Measurements from ENCODE around the gene JADE2.
"Not testable (repeated sequence)": the region's sequence is repeated elsewhere in the genome, so short reads cannot be mapped to it uniquely, and the experiment has no call there.

Gene JADE2

DNA sequence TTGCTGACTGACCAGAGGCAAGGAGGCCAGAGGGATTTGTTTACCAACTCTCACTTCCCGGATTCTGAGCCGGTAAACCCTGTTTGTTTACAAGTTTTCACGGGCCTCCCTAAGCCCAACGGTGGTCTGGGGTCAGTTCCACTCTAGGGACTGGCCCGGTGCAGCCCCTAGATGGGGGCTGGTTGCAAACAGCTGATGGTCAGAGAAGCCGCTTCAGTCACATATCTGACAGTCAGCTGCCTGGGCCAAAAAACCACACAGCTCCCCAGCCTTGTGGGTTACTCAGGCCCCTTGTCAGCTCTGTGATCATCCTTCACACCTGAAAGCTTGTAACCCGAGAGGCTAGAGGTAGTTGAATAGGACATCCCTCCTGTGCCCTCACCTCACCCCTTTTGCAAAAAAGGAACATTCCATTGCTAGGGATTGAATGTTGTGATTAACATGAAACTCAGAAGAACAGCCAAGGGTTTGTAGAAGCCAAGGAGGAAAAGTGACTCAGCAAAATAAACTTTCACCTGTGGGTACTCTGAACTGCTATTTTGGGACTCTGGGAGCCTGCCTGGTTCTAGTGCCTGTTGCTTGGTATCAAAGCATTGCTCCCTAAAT is 66.8 kb downstream of the JADE2 start:
- no peak for DNase-seq (ENCODE audit: low read depth)

GRCh38 chr5:134594336-134594735 is 68.9 kb downstream of the JADE2 start:
- DNase-seq (ENCODE audit: low read depth), result no peak

DNA sequence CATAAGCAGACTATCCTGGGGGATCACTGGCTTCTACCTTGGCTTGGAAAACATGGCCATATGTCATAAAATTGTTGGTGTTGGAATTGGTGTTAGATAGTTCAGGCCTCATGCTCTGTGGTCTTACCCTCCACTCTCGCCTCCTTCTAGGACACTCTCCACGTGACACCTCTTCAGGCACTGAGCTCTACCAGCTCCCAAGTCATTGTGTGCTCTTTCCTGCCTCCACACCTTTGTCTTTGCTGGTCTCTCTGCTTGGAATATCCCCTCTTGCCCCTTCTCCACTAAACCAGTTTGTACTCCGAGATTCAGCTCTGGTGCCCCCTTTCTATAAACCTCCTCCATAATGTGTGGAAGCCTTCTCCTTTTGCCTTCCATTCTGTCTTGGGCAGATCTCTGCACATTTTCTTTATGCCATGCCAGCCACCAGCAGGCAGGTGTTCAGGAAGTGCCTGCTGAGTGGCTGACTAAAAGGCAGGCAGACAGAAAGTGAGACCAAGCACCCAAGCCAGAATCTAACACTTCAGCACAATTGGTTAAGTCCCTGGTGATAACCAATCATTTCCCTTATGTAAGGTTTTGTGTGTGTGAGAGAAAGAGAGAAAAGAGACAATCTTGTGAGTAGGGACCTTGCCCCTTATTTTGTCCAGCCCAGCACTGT is 69.5 kb downstream of the JADE2 start:
- no peak for DNase-seq (ENCODE audit: low read depth)

DNA sequence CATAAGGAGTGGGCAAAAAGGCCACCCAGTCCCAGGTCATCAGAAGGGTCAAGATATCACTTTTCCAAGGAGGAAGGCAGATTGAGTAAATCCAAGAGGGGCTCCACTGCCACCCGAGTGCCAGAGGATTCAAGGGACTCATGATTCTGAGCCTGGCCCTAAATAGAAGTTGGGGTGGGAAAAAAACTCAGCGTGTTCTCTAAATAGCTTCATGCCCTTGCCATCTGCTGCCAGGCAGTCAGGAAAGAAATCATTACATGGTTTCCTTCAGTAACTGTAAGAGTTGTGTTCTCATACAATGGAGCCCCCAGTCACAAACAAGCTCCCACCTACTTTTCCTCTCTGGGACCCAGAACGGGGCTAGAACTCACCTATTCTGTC is 70.0 kb downstream of the JADE2 start:
- DNase-seq (ENCODE audit: low read depth), result no peak

- DNase-seq (ENCODE audit: low read depth), result not testable (repeated sequence)
Observed at GRCh38 chr5:134599820-134600219, 74.3 kb downstream of the JADE2 start.

DNA sequence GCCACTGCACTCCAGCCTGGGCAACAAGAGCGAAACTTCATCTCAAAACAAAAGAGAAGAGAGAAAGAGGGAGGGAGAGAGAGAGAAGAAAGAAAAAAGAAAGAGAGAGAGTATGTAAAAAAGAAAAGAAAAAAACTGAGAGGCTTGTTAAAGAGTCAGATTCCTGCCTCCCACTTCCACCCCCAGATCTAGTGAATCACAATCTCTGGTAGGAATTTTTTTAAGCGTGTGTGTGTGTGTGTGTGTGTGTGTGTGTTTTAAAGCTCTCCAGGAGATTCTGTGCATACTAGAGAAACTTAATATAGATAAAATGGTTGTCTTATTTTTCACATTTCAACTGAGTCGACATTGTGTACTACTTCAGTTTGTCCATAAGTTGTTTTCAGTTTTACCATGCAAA is 75.1 kb downstream of the JADE2 start:
- DNase-seq (ENCODE audit: low read depth), result no peak

DNA sequence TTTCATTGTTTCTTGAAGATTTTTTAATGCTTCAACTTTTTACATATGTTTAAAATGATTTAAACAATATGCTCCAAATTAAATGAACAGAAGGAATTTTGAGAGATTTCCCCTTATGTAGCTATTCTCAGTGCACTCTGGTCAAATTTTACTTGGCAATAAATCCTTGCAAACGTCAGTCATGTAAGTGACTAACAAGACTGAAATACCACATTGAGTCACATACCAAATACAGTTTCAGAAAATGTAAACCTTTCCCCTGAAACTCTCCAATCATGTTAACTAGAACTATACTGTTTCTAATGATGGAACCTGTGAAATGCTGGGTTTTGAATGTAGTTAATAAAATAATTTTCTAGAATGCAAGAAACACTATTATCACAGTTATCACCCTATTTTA is 77.6 kb downstream of the JADE2 start:
- no peak for DNase-seq (ENCODE audit: low read depth)

DNA sequence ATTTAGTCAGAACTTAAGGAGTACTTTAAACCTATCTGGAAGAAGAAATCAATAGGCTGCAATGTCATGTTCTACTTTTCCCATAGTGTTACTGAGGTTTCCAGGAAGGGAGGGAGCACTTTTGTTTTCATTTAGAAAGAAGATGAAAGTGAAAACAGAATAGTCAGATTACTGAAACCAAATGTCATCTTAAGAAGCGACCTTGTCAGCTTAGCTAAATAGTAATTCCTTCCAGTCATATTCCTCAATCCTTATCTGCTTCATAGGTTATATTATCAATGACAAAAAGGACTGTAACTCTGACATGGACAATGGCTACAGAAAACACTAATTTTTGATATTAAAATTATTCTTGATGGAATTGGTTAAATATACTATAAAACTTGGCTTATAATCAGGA is 79.4 kb downstream of the JADE2 start:
- no peak for DNase-seq (ENCODE audit: low read depth)

DNA sequence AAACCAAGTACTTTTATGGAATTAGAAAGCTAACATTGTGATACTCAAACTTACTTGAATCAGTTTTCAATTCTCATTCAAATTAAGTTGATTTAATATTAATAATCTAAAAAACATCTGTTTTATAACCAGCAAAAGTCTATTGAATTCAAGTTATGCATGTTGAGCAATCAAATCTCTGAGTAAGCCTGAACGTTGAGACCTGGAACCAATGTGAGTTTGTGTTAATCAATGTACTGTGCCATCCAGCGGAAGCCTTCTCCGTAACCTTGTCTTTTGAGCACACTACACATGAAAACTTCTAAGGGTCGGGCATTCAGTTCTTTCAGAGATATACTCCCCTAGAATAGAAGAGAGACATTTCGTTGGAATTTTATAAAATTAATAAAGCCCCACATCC is 81.3 kb downstream of the JADE2 start:
- DNase-seq (ENCODE audit: low read depth), result no peak

- no peak for DNase-seq (ENCODE audit: low read depth)
Observed at GRCh38 chr5:134608555-134608954, 83.1 kb downstream of the JADE2 start.

DNA sequence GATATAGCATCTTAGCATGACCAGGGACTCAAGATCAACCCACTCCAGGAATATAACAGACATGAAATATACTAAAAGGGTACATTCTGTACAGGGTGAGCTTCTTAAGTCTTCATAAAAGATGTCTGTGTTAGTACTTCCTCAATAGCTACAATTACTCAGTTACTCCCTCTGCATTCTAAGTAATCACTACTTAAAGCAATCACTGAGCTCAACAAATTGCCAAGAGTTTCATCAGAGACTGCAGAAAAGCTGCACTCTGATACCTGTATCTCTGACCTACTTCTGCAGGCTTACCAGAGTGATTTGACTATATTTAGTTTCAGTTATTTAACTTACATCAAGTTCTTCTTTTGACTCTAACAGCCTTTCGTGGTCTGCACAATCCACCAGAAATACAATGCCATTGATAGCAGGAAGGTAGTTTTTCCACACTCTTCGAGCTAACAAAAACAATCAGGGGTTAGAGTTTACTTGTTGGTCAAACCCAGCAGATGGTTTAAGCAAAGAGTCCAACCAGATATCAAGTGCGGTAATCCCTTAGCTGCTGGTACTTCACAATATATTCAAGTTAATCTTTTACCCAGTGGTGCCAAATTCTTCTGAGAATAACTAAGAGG is 83.9 kb downstream of the JADE2 start:
- no peak for DNase-seq (ENCODE audit: low read depth)

DNA sequence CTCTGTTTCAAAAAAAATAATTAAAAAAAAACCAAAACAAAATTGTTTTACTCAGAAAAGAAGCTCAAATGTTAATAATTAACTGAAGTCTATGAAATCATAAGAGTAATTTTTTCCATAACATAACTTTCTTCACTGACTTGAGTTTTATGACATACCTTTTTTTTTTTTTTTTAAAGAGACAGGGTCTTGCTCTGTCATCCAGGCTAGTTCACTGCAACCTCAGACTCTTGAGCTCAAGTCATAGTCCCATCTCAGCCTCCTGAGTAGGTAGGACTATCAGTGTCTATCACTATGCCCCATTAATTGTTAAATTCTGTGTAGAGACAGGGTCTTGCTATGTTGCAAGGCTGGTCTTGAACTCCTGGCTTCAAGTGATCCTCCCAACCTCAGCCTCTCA is 85.3 kb downstream of the JADE2 start:
- DNase-seq (ENCODE audit: low read depth), result no peak

- no peak for DNase-seq (ENCODE audit: low read depth)
Observed at GRCh38 chr5:134611515-134611914, 86.0 kb downstream of the JADE2 start.

DNA sequence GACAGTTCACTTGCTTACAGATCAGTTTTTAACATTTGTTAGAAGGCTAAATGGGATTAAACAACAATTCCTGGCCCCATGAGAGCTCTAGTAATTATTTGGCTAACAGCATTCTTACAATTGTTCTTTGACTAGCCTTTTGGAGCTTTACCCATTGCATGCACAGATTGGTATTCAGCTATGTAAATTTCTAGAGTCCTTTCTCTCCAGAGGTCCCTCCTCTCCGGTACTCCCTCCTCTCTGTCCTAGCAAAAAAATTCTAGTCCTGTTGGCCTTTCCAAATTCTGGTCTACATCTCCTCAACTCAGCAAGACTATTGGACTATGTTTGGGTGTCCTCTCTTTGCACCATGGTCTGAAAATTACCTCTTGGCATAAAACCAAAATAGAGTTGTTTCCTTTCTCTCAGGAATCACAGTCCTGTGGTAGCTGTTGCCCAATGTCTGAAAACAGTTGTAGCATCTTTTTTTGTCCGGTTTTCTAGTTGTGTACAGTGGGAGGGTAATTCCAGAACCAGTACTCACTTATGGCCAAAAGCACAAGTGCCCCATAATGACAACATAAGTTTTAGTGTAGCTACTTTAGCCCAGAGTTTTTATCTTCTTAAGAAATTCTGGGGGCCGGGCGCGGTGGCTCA is 89.1 kb downstream of the JADE2 start:
- DNase-seq (ENCODE audit: low read depth), result no peak

DNA sequence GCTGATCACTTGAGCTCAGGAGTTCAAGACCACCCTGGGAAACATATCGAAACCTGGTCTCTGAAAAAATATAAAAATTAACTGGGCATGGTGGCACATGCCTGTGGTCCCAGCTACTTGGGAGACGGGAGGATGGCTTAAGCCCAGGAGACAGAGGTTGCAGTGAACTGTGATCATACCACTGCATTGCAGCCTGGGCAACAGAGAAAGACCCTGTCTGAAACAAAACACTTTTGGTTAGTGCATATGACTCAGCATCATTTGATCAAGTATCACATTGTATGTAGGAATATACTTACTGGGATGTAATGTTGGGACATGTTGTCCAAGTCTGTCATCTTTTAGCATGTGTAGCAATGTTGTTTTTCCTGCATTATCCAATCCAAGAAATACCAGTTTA is 95.2 kb downstream of the JADE2 start:
- no peak for DNase-seq (ENCODE audit: low read depth)

GRCh38 chr5:134625559-134625958 is 100.1 kb downstream of the JADE2 start:
- no peak for DNase-seq (ENCODE audit: low read depth)

DNA sequence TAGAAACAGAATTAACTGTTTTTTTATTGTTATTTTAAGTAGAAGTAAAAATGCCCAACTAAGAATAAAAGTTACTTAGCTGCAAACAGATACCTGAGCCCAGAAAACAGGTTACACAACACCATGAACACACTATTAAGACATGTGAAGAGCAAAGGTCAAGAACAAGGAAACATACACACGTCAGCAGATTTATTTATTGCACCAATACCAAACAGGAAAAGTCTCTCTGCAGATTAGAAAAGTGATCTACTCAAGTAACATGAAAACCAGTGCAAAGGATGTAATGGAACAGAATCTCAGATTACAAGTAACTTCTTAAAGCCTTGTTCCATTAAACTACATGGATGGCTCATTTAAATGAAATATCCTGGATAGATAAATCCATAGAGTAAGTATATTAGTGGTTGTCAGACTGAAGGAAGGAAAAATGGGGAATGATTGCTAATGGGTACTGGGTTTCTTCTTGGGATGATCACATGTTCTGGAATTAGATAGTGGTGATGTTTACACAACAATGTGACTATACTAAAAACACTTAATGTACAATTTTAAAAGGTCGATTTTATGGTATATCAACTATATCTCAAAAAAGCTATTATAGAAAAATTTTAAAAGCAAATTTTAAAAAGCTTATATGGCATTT is 101.0 kb downstream of the JADE2 start:
- no peak for DNase-seq (ENCODE audit: low read depth)

All from HS-5 (cell line).